Measurements from ENCODE around the gene UBE2J1. TPM values are rescaled to one million over a fixed set of nuclear protein-coding genes. Genes with fewer than 3 reads are reported as not detected.

The UBE2J1 gene
- total and polyA plus RNA-seq, 4 donors = 14.7 to 26.4 (median 18.0) TPM

- TF ChIP-seq REST (IDR thresholded peaks at IDR 0.05) (no peak), HNF4A (conservative IDR thresholded peaks at IDR 0.05) (no peak)
- Histone ChIP-seq H3K36me3 (ENCODE audit: control insufficient read depth in 4 of 4, insufficient read depth in 3 of 4, low read depth in 1 of 4, low read length in 3 of 4) (no peaks in the 10 kb centered on the region), H3K9me3 (ENCODE audit: control insufficient read depth in 4 of 4, low read length in 3 of 4) (no peaks in the 10 kb centered on the region), H3K4me3 (ENCODE audit: low read depth in 1 of 3, low read length in 3 of 3) (no peak overlapping the region), H3K9ac (ENCODE audit: low read depth in 1 of 2, low read length in 2 of 2) (peak overlapping the region in 1 of 2 donors; percentile 65), H3K27me3 (ENCODE audit: control insufficient read depth in 4 of 4, insufficient read depth in 4 of 4, low read length in 3 of 4) (no peaks in the 10 kb centered on the region), H3K4me1 (ENCODE audit: control insufficient read depth in 4 of 4, insufficient read depth in 4 of 4, low read length in 3 of 4) (peaks cover 0 to 5% (median 0%) of the 10 kb centered on the region in 4 donors), H3K27ac (ENCODE audit: low read depth in 1 of 2, low read length in 2 of 2) (no peak overlapping the region)
- DNase-seq (ENCODE audit: low spot score) = no peak
- WGBS = 40% methylated on average over 1 of the region's 1 CpG
Observed at GRCh38 chr6:89356642-89357170, 4.2 kb upstream of the UBE2J1 start.

GRCh38 chr6:89355511-89356194, 3.1 kb upstream of the UBE2J1 start:
- no peaks in the 10 kb centered on the region for H3K27me3 ChIP-seq (ENCODE audit: control insufficient read depth in 4 of 4, insufficient read depth in 4 of 4, low read length in 3 of 4)
- no peak overlapping the region for H3K4me3 ChIP-seq (ENCODE audit: low read depth in 1 of 3, low read length in 3 of 3)
- H3K27ac ChIP-seq (ENCODE audit: low read depth in 1 of 2, low read length in 2 of 2) = no peak overlapping the region
- DNase-seq (ENCODE audit: low spot score) = no peak
- WGBS = 96% methylated on average over 2 of the region's 2 CpGs
- no peaks in the 10 kb centered on the region for H3K36me3 ChIP-seq (ENCODE audit: control insufficient read depth in 4 of 4, insufficient read depth in 3 of 4, low read depth in 1 of 4, low read length in 3 of 4)
- no peak overlapping the region for H3K9ac ChIP-seq (ENCODE audit: low read depth in 1 of 2, low read length in 2 of 2)
- H3K4me1 ChIP-seq (ENCODE audit: control insufficient read depth in 4 of 4, insufficient read depth in 4 of 4, low read length in 3 of 4) = peaks cover 4 to 14% (median 6%) of the 10 kb centered on the region in 4 donors
- TF ChIP-seq HNF4G (IDR thresholded peaks at IDR 0.05) (no peak), FOXA1 (IDR thresholded peaks at IDR 0.05) (no peak), HNF4A (conservative IDR thresholded peaks at IDR 0.05) (no peak), REST (IDR thresholded peaks at IDR 0.05) (no peak), NR2F2 (IDR thresholded peaks at IDR 0.05) (no peak), MAX (IDR thresholded peaks at IDR 0.05) (no peak), EGR1 (IDR thresholded peaks at IDR 0.05; ENCODE audit: low read depth in 2 of 2) (no peak), RAD21 (IDR thresholded peaks at IDR 0.05) (no peak), YY1 (IDR thresholded peaks at IDR 0.05) (no peak), ATF3 (IDR thresholded peaks at IDR 0.05) (no peak), SP1 (IDR thresholded peaks at IDR 0.05) (no peak), RXRA (IDR thresholded peaks at IDR 0.05) (no peak), TAF1 (conservative IDR thresholded peaks at IDR 0.05) (no peak), JUND (IDR thresholded peaks at IDR 0.05) (no peak), GABPA (IDR thresholded peaks at IDR 0.05 in 1 of 2, conservative IDR thresholded peaks at IDR 0.05 in 1 of 2) (no peak), CTCF (IDR thresholded peaks at IDR 0.05; ENCODE audit: low read depth, low read length, missing input control) (no peak), FOXA2 (IDR thresholded peaks at IDR 0.05) (no peak)
- TF ChIP-seq, protein P1, sequence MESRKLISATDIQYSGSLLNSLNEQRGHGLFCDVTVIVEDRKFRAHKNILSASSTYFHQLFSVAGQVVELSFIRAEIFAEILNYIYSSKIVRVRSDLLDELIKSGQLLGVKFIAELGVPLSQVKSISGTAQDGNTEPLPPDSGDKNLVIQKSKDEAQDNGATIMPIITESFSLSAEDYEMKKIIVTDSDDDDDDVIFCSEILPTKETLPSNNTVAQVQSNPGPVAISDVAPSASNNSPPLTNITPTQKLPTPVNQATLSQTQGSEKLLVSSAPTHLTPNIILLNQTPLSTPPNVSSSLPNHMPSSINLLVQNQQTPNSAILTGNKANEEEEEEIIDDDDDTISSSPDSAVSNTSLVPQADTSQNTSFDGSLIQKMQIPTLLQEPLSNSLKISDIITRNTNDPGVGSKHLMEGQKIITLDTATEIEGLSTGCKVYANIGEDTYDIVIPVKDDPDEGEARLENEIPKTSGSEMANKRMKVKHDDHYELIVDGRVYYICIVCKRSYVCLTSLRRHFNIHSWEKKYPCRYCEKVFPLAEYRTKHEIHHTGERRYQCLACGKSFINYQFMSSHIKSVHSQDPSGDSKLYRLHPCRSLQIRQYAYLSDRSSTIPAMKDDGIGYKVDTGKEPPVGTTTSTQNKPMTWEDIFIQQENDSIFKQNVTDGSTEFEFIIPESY (IDR thresholded peaks at IDR 0.05) = no peak
- H3K9me3 ChIP-seq (ENCODE audit: control insufficient read depth in 4 of 4, low read length in 3 of 4) = no peaks in the 10 kb centered on the region

Measured in liver (tissue), 9 donors.